Germinal center (tissue), 1 donor: ENCODE data around the gene GLCE.

Experiments used
- DNase-seq: peaks from one replicate; pipeline ENCODE4 v3.0.0; 2012; ENCODE audit warnings: mixed read lengths, low spot score

Gene GLCE

DNA sequence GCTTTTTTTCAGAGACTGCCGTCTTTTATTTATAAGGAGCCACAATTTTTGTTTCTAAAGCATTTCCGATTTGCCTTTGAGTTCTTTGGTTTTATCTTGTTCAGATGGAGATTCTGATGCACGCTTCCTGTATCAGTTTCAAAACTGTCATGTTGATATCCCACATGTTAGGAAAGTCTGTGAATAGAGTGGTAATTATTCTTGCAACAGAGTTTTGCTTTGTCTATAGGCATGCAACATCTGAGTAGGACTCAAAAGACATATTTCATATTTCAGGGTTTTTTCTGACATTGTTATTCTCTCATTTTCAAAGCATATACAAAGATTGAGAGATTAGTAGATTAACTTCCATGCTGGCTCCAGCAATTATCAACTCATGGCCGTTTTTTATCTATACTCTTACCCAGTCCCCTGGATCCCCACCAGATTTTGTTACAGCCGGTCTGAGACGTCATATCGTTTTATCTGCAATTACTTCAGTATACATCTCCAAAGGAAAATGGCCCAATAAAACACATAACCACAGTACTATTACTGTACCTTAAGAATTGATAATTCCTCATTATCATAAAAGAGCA lies 160.6 kb downstream of the GLCE start:
- no peak for DNase-seq
